PC-9 (cell line): ENCODE data around the gene HAPLN2. TPM values are rescaled to one million over a fixed set of nuclear protein-coding genes. Genes with fewer than 3 reads are reported as not detected.

ENCODE experiments used
- BruUV-seq: library from RNA; stranded (reverse); fragments of 400-500 nt; replicated peaks from 2 replicates; lab custom pipeline; 2021; lab: Mats Ljungman, UMichigan
- CTCF ChIA-PET: fragments of 300-600 bp; sonication (Branson Sonifier 250); formaldehyde crosslinking; loops from one replicate; lab custom pipeline; 2022; ENCODE audit warnings: antibody characterized with exemption; lab: Charles Lee
- POLR2A ChIA-PET: fragments of 300-600 bp; sonication (Branson Sonifier 250); formaldehyde crosslinking; loops from one replicate; lab custom pipeline; 2022; ENCODE audit warnings: antibody characterized with exemption; ENCODE audit not compliant: unreplicated experiment; lab: Charles Lee
- DNase-seq, 2 experiments: peaks; one replicate each; pipeline versions ENCODE4 v3.0.0 to v3.0.0-alpha.2; 2015 to 2022; ENCODE audit warnings: mixed read lengths in 1 of 2
- H2AFZ ChIP-seq: fragments of 200-600 bp; sonication (generic); 2 replicates; pipeline ENCODE4 v1.8.1; 2017; ENCODE audit warnings: antibody characterized with exemption
- H3F3A ChIP-seq: fragments of 200-600 bp; sonication (generic); 2 replicates; pipeline ENCODE4 v1.8.1; 2017; ENCODE audit warnings: antibody characterized with exemption, mild to moderate bottlenecking, low read depth; ENCODE audit not compliant: insufficient read depth
- H3K27ac ChIP-seq: fragments of 200-600 bp; sonication (generic); 2 replicates; pipeline ENCODE4 v1.6.1; 2016; ENCODE audit warnings: mixed run types
- H3K27me3 ChIP-seq: fragments of 200-600 bp; sonication (generic); 2 replicates; pipeline ENCODE4 v1.6.1; 2016; ENCODE audit warnings: low read depth, mixed run types; ENCODE audit not compliant: insufficient read depth
- H3K36me3 ChIP-seq: fragments of 200-600 bp; sonication (generic); 2 replicates; pipeline ENCODE4 v1.6.1; 2016; ENCODE audit warnings: low read depth, mixed run types
- H3K4me1 ChIP-seq: fragments of 200-600 bp; sonication (generic); replicated peaks from 2 replicates; pipeline ENCODE4 v1.6.1; 2016; ENCODE audit warnings: mixed run types; ENCODE audit not compliant: insufficient read depth
- H3K4me2 ChIP-seq: fragments of 200-600 bp; sonication (generic); 2 replicates; pipeline ENCODE4 v1.6.1; 2017; ENCODE audit warnings: mixed run types
- H3K4me3 ChIP-seq: fragments of 200-600 bp; sonication (generic); 2 replicates; pipeline ENCODE4 v1.6.1; 2016; ENCODE audit warnings: mixed run types
- H3K79me2 ChIP-seq: fragments of 200-600 bp; sonication (generic); 2 replicates; pipeline ENCODE4 v1.6.1; 2017; ENCODE audit warnings: low read depth, mixed run types
- H3K9me2 ChIP-seq: fragments of 200-600 bp; sonication (generic); 2 replicates; pipeline ENCODE4 v1.8.1; 2017; ENCODE audit warnings: mild to moderate bottlenecking; ENCODE audit not compliant: insufficient read depth
- H3K9me3 ChIP-seq: fragments of 200-600 bp; sonication (generic); 2 replicates; pipeline ENCODE4 v1.8.1; 2016; ENCODE audit warnings: low read depth; ENCODE audit not compliant: insufficient read depth
- H4K20me1 ChIP-seq: fragments of 200-600 bp; sonication (generic); 2 replicates; pipeline ENCODE4 v1.8.1; 2017; ENCODE audit not compliant: insufficient read depth
- CTCF ChIP-seq: fragments of 200-600 bp; sonication (generic); conservative IDR thresholded peaks from 2 replicates; pipeline ENCODE4 v1.6.1; 2017; ENCODE audit warnings: mixed run types, antibody characterized with exemption, mild to moderate bottlenecking, moderate library complexity
- EZH2 ChIP-seq: fragments of 200-600 bp; sonication (generic); IDR thresholded peaks from 2 replicates; pipeline ENCODE4 v1.8.0; 2017; ENCODE audit warnings: antibody characterized with exemption, low read depth
- intact Hi-C: fragments of 100-400 bp; cut with micrococcal nuclease; formaldehyde crosslinking; loops from one replicate; pipeline ENCODE4 v1.10.0; 2022; ENCODE audit not compliant: unreplicated experiment
- total RNA-seq: library from RNA; stranded (reverse); gene quantifications from 2 replicates; pipeline ENCODE4 v1.2.3, GENCODE V29; 2021

The HAPLN2 gene
- total RNA-seq, 1 experiment from 2014 or later: not detected

DNA sequence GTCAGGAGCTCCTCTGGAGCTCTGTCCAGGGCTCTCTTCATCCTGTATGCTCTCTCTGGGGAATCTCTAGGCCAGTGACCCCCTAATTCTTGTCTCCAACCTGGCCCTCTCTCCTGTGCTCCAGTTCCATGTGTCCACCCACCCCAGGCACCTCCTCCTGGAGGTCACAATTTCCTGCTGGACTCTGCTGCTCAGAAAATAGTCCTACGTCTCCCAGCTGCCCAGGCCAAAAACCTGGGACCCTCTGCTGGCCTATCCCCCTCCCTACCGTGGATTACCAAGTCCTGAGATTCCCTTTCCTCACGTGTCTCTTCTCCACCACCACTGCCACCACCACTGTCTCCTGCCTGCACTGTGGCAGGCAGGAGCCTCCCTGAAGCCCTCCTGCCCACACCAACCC, 46.3 kb downstream of the HAPLN2 start:
- TF ChIP-seq CTCF (no peak), EZH2 (no peak)
- no peak for DNase-seq
- no TSS peak for BruUV-seq
- H3K9me2 ChIP-seq: no peaks in the 10 kb centered on the region
- no peak overlapping the region for H3K27ac ChIP-seq
- H3K79me2 ChIP-seq: peaks cover 7% of the 10 kb centered on the region
- ChIA-PET POLR2A (interaction anchor here (0.6 kb wide), 1 partner anchor 43 kb away, joined by 4 read pairs; no protein-coding TSS in a partner anchor), CTCF (interaction anchor here (0.5 to 0.6 kb wide), 5 partner anchors 11 to 1345 kb away, joined by 3 to 16 read pairs (median 4); partner anchors contain the start of gene NES)
- H3F3A ChIP-seq: peaks cover 24% of the 10 kb centered on the region; the same call in 1 of the 2 replicates
- peaks cover 22% of the 10 kb centered on the region for H3K4me1 ChIP-seq
- H4K20me1 ChIP-seq: no peaks in the 10 kb centered on the region
- intact Hi-C loops: no loop called here
- no peak overlapping the region for H2AFZ ChIP-seq
- H3K36me3 ChIP-seq: no peaks in the 10 kb centered on the region
- H3K4me2 ChIP-seq: no peak overlapping the region
- H3K9me3 ChIP-seq: no peaks in the 10 kb centered on the region
- H3K4me3 ChIP-seq: no peak overlapping the region
- no peaks in the 10 kb centered on the region for H3K27me3 ChIP-seq

DNA sequence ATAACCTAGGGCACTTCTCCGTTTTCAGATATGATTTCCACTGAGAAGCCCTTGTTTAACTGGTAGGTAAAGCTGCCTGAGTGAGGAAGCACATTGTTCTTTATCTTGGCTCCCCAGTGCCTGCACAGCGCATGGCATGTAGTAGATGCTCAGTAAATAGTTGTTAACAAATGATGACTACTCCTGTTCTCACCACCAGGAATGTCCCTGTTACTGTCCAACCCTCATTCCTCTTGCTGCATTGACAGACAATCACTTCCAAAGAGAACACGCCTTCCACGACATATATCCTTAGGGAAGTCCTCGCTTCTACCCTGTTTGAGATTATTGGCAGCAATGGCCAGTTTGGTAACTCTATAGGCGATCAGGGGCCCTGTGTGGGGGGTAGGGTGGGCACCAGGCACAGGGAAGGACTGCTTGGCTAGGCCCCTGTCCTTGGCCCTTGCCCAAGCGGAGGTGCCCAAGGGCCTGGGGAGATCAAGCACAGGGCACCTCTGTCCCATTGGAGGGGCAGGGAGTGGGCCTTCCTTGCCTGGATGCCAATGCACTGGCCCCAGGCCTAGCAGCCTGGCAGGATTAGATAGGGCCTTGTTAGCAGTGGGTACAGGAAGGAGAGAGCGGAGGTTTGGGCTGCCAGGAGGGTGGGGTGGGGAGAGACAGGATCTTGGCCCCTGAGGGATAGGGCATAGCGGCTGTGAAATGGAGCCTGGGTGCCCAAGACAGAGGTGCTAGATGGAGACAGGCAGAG, 47.8 kb downstream of the HAPLN2 start:
- no peak for DNase-seq
- Histone ChIP-seq H3K4me2 (no peak overlapping the region), H3K4me3 (no peak overlapping the region), H3K9me2 (no peaks in the 10 kb centered on the region), H3K27ac (no peak overlapping the region), H4K20me1 (no peaks in the 10 kb centered on the region), H2AFZ (no peak overlapping the region), H3K9me3 (no peaks in the 10 kb centered on the region), H3K4me1 (peaks cover 15% of the 10 kb centered on the region), H3F3A (peaks cover 13% of the 10 kb centered on the region; the same call in 1 of the 2 replicates), H3K27me3 (peaks cover 9% of the 10 kb centered on the region; the same call in 1 of the 2 replicates), H3K79me2 (no peaks in the 10 kb centered on the region), H3K36me3 (no peaks in the 10 kb centered on the region)
- POLR2A ChIA-PET: interaction anchor here (0.7 kb wide), 1 partner anchor 215 kb away, joined by 5 read pairs; no protein-coding TSS in a partner anchor
- CTCF ChIA-PET: no interaction called here
- intact Hi-C loops: no loop called here
- BruUV-seq: no TSS peak
- TF ChIP-seq EZH2: no peak
- no peak for TF ChIP-seq CTCF

GRCh38 chr1:156667610-156667967, 48.4 kb downstream of the HAPLN2 start:
- TF ChIP-seq CTCF (no peak), EZH2 (no peak)
- Histone ChIP-seq H4K20me1 (no peaks in the 10 kb centered on the region), H3K27ac (no peak overlapping the region), H3K4me2 (no peak overlapping the region), H3K9me3 (no peaks in the 10 kb centered on the region), H3K27me3 (peaks cover 15% of the 10 kb centered on the region; the same call in 1 of the 2 replicates), H3K79me2 (no peaks in the 10 kb centered on the region), H3F3A (peaks cover 7% of the 10 kb centered on the region; the same call in 1 of the 2 replicates), H3K36me3 (no peaks in the 10 kb centered on the region), H3K4me3 (no peak overlapping the region), H3K9me2 (no peaks in the 10 kb centered on the region), H3K4me1 (peaks cover 10% of the 10 kb centered on the region), H2AFZ (no peak overlapping the region)
- no TSS peak for BruUV-seq
- CTCF ChIA-PET: no interaction called here
- no peak for DNase-seq
- intact Hi-C loops: no loop called here
- POLR2A ChIA-PET: no interaction called here
